Ishikawa (cell line): ENCODE data around the gene TGFBR3.

Source experiments
- CREB1 ChIP-seq: IDR thresholded peaks from 2 replicates; pipeline ENCODE4 v1.6.1; 2012; ENCODE audit warnings: low read depth
- EP300 ChIP-seq: IDR thresholded peaks from 2 replicates; pipeline ENCODE4 v1.6.1; 2012; ENCODE audit warnings: borderline replicate concordance
- RAD21 ChIP-seq: IDR thresholded peaks from 2 replicates; pipeline ENCODE4 v1.6.1; 2012; ENCODE audit warnings: low read depth
- TAF1 ChIP-seq: IDR thresholded peaks from 2 replicates; pipeline ENCODE4 v1.6.1; 2012; ENCODE audit warnings: low read depth, mild to moderate bottlenecking
- TEAD4 ChIP-seq: IDR thresholded peaks from 2 replicates; pipeline ENCODE4 v1.6.1; 2012
- USF1 ChIP-seq: IDR thresholded peaks from 2 replicates; pipeline ENCODE4 v1.6.1; 2012
- YY1 ChIP-seq: IDR thresholded peaks from 2 replicates; pipeline ENCODE4 v1.6.1; 2012; ENCODE audit warnings: low read depth
- TF ChIP-seq, protein P1 (sequence below): IDR thresholded peaks from 2 replicates; pipeline ENCODE4 v1.6.1; 2012
- TF ChIP-seq, protein P2 (sequence below): IDR thresholded peaks from 2 replicates; pipeline ENCODE4 v1.6.1; 2012; ENCODE audit warnings: low read depth, mild to moderate bottlenecking

- TF ChIP-seq, protein P1, sequence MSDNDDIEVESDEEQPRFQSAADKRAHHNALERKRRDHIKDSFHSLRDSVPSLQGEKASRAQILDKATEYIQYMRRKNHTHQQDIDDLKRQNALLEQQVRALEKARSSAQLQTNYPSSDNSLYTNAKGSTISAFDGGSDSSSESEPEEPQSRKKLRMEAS: no peak
- TF ChIP-seq EP300: no peak
- no peak for TF ChIP-seq YY1
- no peak for TF ChIP-seq RAD21
- no peak for TF ChIP-seq TAF1
- no peak for TF ChIP-seq USF1
- TF ChIP-seq CREB1: no peak
- TF ChIP-seq, protein P2, sequence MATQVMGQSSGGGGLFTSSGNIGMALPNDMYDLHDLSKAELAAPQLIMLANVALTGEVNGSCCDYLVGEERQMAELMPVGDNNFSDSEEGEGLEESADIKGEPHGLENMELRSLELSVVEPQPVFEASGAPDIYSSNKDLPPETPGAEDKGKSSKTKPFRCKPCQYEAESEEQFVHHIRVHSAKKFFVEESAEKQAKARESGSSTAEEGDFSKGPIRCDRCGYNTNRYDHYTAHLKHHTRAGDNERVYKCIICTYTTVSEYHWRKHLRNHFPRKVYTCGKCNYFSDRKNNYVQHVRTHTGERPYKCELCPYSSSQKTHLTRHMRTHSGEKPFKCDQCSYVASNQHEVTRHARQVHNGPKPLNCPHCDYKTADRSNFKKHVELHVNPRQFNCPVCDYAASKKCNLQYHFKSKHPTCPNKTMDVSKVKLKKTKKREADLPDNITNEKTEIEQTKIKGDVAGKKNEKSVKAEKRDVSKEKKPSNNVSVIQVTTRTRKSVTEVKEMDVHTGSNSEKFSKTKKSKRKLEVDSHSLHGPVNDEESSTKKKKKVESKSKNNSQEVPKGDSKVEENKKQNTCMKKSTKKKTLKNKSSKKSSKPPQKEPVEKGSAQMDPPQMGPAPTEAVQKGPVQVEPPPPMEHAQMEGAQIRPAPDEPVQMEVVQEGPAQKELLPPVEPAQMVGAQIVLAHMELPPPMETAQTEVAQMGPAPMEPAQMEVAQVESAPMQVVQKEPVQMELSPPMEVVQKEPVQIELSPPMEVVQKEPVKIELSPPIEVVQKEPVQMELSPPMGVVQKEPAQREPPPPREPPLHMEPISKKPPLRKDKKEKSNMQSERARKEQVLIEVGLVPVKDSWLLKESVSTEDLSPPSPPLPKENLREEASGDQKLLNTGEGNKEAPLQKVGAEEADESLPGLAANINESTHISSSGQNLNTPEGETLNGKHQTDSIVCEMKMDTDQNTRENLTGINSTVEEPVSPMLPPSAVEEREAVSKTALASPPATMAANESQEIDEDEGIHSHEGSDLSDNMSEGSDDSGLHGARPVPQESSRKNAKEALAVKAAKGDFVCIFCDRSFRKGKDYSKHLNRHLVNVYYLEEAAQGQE: no peak
- TF ChIP-seq TEAD4: no peak
Measured at GRCh38 chr1:91749788-91750231, 136.1 kb downstream of the TGFBR3 start.
